T-helper 1 cell treated with Interleukin-12 subunit alpha and Interleukin-12 subunit beta and Interleukin-4 antibody, amounts not matched to agents 30 ng/mL and 1 ng/mL, for 36 hours (primary cell): ENCODE results near the gene HS6ST1. TPM values are rescaled to one million over a fixed set of nuclear protein-coding genes. Genes with fewer than 3 reads are reported as not detected.
"Not testable (repeated sequence)": the region's sequence is repeated elsewhere in the genome, so short reads cannot be mapped to it uniquely, and the experiment has no call there.

Experiments
- intact Hi-C: fragments of 100-400 bp; cut with micrococcal nuclease; formaldehyde crosslinking; loops from one replicate; pipeline ENCODE4 v1.15.1; 2024
- total RNA-seq: library from RNA; stranded (reverse); gene quantifications from 2 replicates; pipeline ENCODE4 v1.2.3, GENCODE V29; 2022

The HS6ST1 gene
- total RNA-seq, 1 donor from 2014 or later = 12.4 TPM

DNA sequence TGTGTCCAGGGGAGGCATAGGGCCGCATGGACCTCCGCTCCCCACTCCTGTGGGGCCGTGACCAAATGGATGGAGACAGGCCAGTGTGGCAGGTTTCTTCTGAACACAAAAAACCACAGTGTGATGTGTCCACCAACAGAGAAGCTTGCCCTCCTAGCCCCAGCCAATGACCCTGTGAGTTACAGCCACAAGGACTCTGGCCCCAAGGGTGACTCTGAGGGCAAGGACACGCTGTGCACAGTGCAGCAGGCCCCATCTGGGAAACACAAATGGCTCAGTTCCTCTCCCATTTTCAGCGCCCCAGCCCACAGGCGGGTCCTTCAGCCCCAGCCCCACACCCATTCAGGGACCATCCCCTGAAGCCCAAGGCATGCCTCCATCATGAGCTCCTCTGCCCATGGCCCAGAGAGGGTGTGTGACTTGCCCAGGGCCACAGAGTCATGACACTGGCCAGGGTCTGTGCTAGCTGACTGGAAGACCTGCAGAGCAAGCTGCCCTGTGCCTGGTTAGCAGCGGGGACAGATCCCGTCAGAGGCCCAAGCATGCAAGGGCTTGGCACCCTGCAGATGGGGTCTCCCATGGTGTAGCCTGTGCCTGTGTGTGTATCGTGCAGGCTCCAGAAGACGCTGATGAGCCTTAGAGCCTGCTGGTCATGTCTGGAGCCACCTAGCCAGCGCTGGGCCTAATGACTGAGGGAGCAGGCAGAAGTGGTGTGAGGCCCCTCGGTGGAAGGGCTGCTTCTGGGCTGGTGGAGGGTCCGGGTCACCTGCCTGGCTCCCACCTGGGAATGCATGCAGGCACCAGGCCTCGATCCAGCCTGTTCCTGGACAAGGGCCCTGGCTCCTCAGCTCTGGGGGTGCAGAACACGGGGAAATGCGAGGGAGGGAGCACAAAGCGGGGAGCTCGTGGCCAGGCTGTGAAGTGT lies 47.7 kb downstream of the HS6ST1 start:
- intact Hi-C loops = no loop called here

DNA sequence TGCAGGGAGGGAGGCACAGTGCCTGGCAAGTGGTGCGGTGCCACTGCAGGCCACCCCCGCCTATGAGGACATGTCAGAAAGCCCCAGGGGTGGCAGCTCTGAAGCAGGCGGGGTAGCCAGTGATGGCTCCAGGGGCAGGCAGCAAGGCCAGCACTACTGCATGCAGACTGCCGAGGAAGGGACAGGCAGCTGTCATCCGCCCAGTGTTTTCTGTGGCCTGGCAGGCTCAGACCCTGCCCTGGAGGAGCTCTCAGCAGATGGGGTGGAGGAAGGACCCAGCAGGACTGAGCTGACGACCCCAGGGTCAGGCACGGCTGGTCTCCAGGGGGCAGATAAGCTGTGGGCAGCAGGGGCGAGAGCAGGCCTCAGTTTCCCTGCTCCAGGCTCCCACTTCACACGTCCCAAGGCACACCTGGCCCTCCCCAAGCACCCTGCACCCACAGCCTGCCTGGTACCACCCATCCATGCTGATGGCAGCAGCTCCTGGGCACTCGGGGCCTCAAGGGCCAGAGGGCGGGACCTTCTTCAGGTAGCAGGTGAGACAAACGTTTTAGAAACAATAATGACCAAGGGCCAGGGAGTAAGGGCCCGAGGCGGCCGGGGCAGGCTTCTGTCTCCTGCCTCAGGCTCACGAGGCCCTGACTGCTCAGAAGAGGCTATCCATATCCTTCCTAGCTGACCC lies 48.5 kb downstream of the HS6ST1 start:
- intact Hi-C loops = no loop called here

DNA sequence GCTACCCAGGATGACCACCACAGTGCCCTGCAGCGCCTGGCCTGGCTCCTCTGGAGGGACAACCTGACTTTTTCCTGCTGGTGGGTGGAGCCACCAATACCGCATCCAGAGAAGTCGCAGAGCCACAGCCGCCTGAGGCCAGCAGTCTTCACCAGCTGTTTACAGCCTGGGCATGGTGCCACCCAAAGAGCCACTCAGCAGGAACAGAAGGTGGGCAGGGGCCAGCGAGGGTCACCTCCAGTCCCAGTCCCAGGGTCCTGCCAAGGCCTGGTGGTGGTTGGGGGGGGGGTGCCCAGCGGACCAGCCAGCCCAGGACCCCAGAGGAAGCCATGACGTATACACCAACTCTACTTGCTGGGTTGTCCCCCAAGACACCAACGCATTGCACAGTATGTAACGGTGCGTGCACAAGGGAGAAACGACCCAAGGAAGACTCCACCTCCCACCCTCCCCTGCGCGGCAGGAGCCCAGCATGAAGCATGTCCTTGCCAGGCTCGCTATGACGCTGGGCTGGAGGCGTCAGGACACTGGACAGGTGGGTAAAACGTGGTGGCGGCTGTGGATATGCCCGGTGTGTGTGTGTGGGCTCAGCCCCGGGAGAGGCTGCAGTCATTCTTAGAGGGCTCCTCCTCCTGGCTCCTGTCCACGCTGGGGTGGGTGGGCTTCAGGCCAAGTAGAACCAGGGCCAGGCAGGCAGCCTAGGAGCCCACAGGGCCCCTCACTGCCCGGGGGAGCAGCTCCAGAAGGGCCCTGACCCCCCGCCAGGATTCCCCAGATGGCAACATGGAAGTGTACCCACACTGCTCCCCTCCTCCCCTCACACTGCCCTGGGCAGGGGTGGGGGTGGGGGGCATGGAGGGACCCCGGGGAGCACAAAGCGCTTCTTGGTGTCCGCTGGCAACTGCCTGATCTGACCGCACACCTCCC lies 49.3 kb downstream of the HS6ST1 start:
- intact Hi-C loops = no loop called here

DNA sequence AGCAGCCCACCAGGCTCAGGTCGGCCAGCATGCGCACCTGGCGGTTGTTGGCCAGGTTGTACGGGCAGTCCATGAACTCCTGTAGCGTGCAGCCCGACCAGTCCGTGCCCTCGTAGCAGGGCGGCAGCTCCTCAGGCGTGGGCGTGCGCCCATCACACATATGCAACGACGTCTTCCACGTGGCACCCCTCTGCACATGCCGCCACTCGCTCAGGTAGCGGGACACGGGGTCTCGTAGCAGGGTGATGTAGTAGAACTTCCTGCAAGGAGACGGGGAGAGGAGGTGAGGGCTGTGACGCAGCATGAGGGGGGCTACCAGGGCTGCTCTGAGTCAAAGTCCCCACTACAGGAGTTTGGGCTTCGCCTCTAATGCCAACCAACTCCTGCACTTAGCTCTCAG lies 50.1 kb downstream of the HS6ST1 start:
- intact Hi-C loops = not testable (repeated sequence)

DNA sequence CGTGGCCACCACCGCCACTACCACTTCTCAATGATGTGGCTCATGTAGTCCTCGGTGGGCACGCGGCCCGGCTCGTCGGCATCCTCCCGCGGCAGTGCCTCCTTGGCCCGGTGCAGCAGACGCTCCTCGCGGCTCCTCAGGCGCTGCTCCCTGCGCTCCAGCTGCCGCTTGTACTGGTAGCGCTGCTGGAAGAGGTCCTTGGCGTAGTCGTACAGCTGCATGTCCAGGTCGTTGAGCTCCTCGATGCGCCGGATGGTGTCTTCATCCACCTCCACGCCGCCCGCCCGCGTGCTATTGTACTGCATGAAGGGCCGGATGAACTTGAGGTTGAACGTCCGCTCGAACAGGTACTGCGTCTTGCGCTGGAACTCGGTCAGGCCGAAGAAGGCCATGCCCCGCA lies 50.5 kb downstream of the HS6ST1 start:
- intact Hi-C loops = not testable (repeated sequence)

DNA sequence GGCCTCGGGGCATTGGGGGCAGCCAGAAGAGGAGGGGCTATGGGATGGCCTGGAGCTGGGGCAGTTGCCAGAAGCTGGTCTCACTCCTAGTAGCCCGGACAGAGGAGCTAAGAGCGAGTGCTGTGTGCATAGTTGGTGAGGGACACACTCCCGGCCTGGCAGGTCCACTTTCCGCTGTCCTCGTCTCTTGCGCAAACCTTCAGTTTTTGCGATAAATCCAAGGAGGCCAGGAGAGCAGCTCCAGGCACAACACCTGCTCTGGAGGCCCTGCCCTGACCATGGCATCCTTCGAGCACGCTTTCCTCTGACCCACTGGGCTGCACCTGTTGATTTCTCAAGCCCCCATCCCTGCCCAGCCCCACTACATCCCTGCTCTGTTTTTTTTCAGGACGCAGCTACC lies 51.0 kb downstream of the HS6ST1 start:
- intact Hi-C loops = not testable (repeated sequence)

DNA sequence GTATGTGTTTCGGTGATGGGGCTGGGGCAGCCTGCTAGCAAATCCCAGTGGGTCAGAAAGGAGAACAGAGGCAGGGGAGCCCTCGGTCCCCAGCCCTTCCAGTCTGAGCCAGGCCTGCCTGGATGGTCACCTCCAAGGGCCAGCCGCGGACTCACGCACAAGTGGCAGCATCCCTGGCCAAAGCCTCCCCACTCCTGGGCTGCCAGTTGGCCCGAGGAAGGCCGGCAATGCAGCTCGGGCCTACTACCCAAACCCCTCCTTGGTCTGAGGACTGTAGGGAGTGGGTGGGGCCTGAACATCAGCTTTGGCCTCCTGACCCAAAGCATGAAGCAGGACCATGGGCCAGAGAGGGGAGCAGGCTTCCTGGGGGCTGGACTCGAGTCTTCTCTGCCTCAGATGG lies 51.5 kb downstream of the HS6ST1 start:
- intact Hi-C loops = not testable (repeated sequence)

DNA sequence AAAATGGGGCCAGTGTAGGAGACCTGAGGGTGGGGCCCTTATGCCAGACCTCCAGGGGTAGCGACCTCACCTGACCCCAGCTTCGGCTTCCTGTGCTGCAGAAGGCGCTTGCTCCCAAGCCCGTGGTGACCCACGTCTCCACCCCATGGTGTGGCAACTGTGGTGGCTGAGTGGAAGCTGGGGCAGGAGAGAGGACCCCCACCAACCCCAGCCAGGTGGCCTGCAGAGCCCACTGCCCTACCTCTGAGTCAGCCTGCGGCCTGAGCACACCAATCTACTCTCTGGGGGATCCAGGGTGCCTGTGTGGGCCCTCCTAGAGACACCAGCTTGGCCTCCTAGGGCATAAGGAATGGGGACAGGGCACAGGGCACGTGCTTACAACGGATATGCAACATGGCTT lies 52.2 kb downstream of the HS6ST1 start:
- intact Hi-C loops = not testable (repeated sequence)

DNA sequence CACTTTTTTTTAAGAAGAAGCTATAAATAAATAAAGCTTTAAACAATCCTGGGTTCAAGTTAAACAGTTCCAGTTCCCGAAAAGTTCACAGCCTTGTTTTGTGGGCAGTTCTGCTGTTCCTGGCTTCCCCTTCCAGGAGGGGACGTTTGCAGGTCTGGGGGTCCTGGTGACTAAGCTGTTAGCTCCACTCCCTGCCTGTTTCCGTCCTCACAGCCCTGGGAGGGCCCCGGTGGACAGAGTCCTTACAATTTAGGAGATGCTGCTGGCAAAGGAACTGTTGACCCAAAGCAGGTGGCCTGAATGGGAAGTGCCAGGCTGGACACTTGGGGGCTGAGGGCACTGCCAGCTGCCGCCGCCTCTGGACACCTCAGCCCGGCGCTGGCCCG lies 53.1 kb downstream of the HS6ST1 start:
- intact Hi-C loops = not testable (repeated sequence)

DNA sequence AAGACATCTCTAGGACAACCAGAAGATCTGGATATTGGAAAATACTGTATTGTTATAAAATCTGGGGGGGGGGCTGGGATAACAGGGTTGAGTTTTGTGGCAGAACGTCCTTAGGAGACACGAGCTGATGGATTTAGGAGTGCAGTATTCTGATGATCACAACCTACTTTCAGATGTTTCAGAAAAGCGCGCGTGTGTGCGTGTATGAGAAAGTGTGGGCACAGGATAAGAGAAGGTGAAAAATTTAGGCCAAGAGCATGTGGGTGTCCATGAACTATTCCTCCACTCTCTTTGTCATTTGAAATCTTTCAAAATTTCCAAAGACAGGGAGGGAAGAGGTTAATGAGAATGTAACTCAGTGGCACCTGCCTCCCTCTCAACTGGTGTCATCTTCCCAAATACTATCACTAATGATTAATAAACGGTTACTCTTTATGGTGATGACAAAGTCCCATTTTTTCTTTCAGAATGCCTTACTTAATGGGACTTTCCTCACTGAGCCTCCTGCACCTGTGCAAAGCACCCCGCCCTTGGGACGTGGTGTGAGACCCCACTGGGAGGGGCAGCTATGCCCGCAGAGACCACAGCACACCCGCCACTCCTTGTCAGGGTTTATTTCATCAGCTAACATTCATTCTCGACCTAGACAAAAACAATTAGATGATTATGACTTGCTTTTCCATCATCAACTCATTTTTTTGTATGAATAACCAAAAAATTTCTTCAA lies 53.6 kb downstream of the HS6ST1 start:
- intact Hi-C loops = no loop called here

DNA sequence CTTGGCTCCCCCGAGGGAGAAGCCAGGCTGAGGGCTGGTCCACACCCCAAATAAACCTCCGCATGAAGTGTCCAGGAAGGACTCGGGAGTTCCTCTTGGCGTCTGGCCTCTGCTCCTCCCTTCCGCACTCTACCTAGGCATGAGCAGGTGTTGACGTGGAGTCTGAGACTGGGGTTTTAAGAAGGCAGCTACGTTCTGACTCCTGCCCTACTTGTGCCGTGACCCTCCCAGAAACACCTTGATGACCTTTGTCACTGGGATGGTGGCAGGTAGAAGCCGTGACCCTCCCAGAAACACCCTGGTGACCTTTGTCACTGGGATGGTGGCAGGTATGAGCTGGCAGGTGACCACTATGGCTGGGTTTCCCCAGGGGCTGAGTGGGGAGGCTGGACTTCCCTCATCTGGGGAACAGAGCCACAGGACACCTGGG lies 54.8 kb downstream of the HS6ST1 start:
- intact Hi-C loops = no loop called here

DNA sequence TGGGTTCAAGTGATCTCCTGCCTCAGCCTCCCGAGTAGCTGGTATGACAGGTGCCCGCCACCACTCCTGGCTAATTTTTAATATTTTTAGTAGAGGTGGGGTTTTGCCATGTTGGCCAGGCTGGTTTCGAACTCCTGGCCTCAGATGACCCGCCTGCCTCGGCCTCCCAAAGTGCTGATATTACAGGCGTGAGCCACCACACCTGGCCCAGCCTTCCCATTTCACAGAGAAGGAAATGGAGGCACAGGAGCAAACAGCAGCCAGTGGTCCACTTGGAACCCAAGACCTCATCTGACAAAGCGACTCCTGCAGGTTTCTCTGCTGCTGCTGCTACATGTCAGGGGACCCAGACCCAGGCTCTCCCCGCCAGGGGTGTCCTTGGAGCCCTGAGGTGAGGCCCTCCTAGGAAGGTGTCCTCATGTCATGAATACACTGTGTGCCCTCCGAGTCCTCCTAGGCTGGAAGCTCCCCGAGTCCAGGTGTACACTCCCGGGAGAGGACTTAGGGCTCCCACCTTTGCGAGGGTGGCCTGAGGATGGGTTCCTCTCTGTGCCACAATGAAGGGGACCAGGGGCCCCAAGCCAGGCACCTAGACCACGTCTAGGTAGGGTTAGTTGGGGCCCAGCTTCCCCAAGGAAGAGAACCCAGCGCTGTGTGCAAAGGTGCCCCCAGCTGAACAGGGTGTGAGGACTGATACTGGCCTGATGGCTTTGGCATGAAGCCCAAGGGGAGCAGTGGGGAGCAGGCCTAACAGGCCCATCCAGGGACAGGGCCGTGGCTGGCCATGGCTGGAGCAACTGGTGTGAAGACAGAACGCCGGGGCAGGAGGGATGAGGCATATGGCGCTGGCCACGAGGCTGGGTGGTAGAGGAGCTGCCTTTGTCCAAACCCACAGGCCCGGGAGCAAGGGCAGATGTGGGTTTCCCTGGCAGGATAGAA lies 56.1 kb downstream of the HS6ST1 start:
- intact Hi-C loops = no loop called here

DNA sequence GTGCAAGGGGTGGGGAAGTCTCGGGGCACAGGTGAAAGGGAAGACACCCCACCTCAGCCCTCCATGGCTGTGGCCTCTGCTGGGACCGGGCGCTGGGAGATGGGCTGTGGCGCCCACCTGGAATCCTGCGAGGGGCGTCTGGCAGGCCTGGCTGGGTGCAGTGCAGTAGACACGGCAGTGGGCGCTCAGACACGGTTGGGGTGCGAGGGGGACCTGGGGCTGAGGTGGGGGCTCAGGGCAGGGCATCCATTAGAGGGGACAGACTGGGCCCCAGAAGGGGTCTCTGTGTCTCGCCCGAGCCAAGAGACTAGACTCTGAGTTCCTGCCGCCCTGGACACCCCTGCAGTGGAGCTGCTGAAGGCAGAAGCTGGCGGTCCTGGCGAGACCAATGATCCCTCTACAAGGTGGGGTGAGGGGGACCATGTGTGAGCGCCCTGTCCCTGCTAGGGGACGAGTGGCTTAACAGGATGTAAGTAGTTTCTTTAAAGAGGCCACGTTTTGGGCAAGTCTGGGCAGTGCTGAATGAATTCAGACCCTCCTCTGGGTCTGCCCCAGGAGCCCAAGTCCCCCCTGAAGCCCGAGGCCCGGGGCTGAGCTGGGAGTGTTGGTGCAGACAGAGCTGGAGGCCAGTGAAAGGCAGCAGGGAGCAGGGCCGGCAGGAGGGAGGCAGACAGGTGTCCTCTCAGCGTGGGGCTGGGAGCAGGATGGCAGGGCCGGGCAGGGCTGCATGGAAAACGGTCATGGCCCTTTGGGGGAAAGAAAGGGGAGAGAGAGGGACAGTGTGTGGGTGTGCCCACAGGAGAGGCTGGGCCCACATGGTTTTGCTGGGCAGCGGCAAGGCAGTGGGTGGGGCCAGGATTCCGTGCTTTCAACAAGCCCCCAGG lies 57.2 kb downstream of the HS6ST1 start:
- intact Hi-C loops = no loop called here

DNA sequence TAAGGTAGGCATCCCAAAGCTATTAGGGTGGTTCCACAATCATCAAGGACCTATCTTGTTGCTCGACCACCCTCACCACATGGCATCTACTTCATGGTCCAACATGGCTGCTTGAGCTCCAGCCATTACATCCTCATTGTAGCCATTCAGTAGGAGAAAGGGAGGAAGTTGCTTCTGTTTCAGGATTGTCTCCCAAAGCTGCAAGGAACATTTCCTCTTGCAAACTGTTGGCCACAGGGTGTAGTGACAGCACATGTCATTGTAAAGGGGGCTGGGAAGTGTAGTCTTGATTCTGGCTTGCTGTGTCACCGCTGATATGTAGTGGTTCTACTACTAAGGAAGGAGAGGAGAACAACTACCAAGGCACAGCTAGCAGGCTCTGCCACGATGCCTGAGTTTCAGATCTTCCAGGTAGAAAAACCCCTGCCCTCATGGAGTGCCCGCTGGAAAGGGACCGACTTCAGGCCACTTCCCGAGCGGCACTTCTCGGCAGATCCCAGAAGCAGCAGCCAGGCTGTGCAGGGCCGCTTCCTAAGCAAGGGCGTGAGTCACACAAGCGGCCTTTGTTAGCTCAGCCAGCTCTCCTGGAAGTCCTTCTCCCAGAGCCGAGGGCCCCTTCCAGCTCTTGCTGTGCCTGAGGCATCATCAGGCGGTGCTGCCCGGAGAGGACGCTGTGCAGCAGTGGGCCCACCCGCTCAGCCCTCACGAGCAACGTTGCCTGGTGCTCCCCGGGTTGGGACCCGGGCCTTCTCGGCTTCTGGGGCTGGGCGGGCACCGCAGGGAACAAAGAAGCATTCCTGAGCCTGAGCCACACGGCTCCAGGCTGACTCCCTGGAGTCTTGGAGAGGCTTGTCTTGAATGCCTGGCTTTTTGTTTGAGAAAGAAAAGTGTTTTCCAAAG lies 58.2 kb downstream of the HS6ST1 start:
- intact Hi-C loops = no loop called here

DNA sequence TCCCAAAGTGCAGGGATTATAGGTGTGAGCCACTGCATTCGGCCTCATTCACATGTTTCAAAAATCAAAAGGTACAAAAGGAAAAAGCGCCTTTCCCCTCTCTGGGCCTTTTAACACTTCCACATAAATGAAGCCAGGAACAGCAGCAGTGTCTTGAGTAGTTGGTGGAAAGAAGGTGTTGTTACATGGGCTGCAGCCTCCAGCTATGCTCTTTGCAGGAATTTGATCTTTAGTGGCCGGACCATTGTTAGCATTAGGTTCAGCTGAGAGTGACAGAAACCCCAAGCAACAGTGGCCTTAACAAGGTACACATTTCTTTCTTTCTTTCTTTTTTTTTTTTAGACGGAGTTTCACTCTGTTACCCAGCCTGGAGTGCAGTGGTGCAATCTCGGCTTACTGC lies 59.1 kb downstream of the HS6ST1 start:
- intact Hi-C loops = no loop called here

DNA sequence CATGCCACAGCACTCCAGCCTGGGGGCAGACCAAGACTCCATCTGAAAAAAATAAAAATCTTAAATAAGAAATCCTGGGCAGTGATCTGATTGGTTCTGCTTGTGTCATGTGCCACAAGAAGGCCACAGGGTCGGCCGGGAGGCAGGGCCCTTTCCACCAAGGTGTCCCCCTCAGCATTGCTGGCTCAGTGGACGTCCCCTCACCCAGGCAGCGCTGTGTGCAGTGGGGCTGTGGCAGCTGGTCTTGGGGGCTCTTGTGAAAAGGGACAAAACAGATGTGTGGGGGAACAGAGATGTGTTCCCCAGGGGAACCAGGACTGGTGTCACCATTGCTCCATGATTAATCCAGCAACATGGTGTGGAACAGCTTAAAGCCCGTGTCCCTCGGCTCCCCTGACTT lies 60.5 kb downstream of the HS6ST1 start:
- intact Hi-C loops = no loop called here

DNA sequence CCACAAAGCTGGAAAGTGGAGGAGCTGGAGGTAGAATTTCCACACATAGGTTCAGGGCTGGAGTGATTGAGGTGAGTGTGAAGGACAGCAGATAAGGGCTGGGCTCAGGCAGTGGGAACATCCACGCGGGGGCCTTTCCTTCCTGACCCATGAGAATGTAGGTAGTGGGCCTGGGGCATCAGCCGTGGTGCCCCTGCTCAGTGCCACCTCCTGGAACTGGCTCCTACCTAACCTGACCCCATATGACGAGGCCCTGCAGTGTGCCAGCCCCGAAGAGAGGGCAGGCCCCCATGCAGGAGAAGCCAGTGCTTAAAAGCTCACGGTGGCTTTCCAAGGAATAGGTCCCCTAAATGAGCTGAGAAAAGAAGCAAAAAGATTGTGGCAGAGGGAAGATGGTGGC lies 66.2 kb downstream of the HS6ST1 start:
- intact Hi-C loops = no loop called here

DNA sequence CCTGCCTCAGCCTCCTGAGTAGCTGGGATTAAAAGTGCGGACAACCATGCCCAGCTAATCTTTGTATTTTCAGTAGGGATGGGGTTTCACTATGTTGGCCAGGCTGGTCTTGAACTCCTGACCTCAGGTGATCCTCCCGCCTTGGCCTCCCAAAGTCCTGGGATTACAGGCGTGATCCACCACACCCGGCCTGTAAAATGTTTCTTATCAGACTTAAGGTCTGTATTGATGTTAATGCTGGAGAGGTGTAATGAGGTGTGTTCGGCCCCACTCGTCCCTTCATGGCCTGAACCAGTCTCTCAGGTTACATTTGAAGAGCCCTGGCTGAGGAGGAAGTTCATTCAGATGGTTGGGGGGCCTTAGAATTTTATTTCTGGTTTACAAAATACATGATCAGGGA lies 66.6 kb downstream of the HS6ST1 start:
- intact Hi-C loops = not testable (repeated sequence)
